A549 (cell line): ENCODE results near the gene TMEM167B. TPM values are rescaled to one million over a fixed set of nuclear protein-coding genes. Genes with fewer than 3 reads are reported as not detected.

Source experiments
- ATAC-seq, 2 experiments: fragments of 200-7000 bp in 1 of 2; fragments of >200 bp in 1 of 2; cut with Nextera tagmentation in 1 of 2; cut with Tn5 transposase in 1 of 2; 3 replicates each; pipeline versions ENCODE4 v1.8.0 to v1.9.1; 2018 to 2020; ENCODE audit warnings: mild to moderate bottlenecking in 1 of 2, moderate library complexity in 1 of 2
- CTCF ChIA-PET: fragments of 300-600 bp; sonication (Branson Sonifier 250); formaldehyde crosslinking; extraction: SDS; loops from one replicate; lab custom pipeline; 2021; ENCODE audit warnings: antibody characterized with exemption, inconsistent platforms; lab: Yijun Ruan, JAX
- POLR2A ChIA-PET: fragments of 350-600 bp; formaldehyde crosslinking; extraction: SDS; loops from one replicate; lab custom pipeline; 2021; ENCODE audit warnings: antibody characterized with exemption, inconsistent platforms; lab: Yijun Ruan, JAX
- DNase-seq, 2 experiments: peaks; one replicate each; pipeline versions ENCODE4 v3.0.0 to v3.0.0-alpha.2; 2011 to 2016; ENCODE audit warnings: low read depth in 1 of 2, low spot score in 1 of 2
- FAIRE-seq: peaks from 2 replicates; lab custom pipeline; 2011; peaks lifted over from hg19 to GRCh38; lab: Jason Lieb, UNC
- H3K27ac ChIP-seq, 2 experiments: fragments of >200 bp; sonication (Bioruptor Twin); formaldehyde crosslinking; 3 replicates each; pipeline ENCODE4 v1.5.1; 2016 to 2017
- H3K4me1 ChIP-seq: fragments of >200 bp; sonication (Bioruptor Twin); formaldehyde crosslinking; 3 replicates; pipeline ENCODE4 v1.6.1; 2016
- H3K4me2 ChIP-seq: fragments of >200 bp; sonication (Bioruptor Twin); formaldehyde crosslinking; 3 replicates; pipeline ENCODE4 v1.6.1; 2016
- H3K4me3 ChIP-seq: fragments of >200 bp; sonication (Bioruptor Twin); formaldehyde crosslinking; 3 replicates; pipeline ENCODE4 v1.5.1; 2016
- H3K9me3 ChIP-seq: fragments of >200 bp; sonication (Bioruptor Twin); formaldehyde crosslinking; 3 replicates; pipeline ENCODE4 v1.6.1; 2016
- ATOH8 ChIP-seq: fragments of 250-450 bp; sonication (Bioruptor Pico); IDR thresholded peaks from 2 replicates; pipeline ENCODE4 v1.5.0; 2020; ENCODE audit warnings: low read depth, mild to moderate bottlenecking, moderate library complexity
- CBX8 ChIP-seq: fragments of 200-600 bp; sonication (generic); IDR thresholded peaks from 2 replicates; pipeline ENCODE4 v1.6.1; 2016
- CEBPB ChIP-seq, 2 experiments: fragments of >200 bp in 1 of 2; sonication (Bioruptor Twin) in 1 of 2; formaldehyde crosslinking in 1 of 2; IDR thresholded peaks; 2 replicates each; pipeline ENCODE4 v1.6.1; 2012 to 2016
- EP300 ChIP-seq, 2 experiments: fragments of >200 bp; sonication (Bioruptor Twin); formaldehyde crosslinking; IDR thresholded peaks; 2 replicates in 1 of 2; 3 replicates in 1 of 2; pipeline ENCODE4 v1.6.1; 2016 to 2017
- FOSB ChIP-seq: fragments of 250-450 bp; sonication (Bioruptor Pico); IDR thresholded peaks from 2 replicates; pipeline ENCODE4 v1.5.0; 2020; ENCODE audit warnings: mild to moderate bottlenecking, moderate library complexity
- FOSL2 ChIP-seq, 2 experiments: fragments of 450-650 bp in 1 of 2; fragments of >200 bp in 1 of 2; sonication (Bioruptor Twin) in 1 of 2; formaldehyde crosslinking; IDR thresholded peaks; 2 replicates each; pipeline versions ENCODE4 v1.5.0 to v1.6.1; 2016 to 2020; ENCODE audit warnings: mild to moderate bottlenecking in 1 of 2, moderate library complexity in 1 of 2
- HDAC2 ChIP-seq: fragments of 200-600 bp; sonication (generic); IDR thresholded peaks from 2 replicates; pipeline ENCODE4 v1.6.1; 2016
- HES2 ChIP-seq: fragments of >200 bp; sonication (Bioruptor Twin); formaldehyde crosslinking; IDR thresholded peaks from 2 replicates; pipeline ENCODE4 v1.6.1; 2016
- HOXA7 ChIP-seq: fragments of 250-450 bp; sonication (Bioruptor Pico); IDR thresholded peaks from 2 replicates; pipeline ENCODE4 v1.5.0; 2020; ENCODE audit warnings: mild to moderate bottlenecking, moderate library complexity
- HOXB13 ChIP-seq: fragments of 250-450 bp; sonication (Bioruptor Pico); IDR thresholded peaks from 2 replicates; pipeline ENCODE4 v1.5.0; 2020; ENCODE audit warnings: low read depth, mild to moderate bottlenecking, moderate library complexity
- JUN ChIP-seq, 2 experiments: fragments of >200 bp; sonication (Bioruptor Twin); formaldehyde crosslinking; IDR thresholded peaks; 2 replicates in 1 of 2; 3 replicates in 1 of 2; pipeline ENCODE4 v1.6.1; 2016 to 2017
- MAZ ChIP-seq: fragments of 150-350 bp; IDR thresholded peaks from 2 replicates; pipeline ENCODE4 v1.6.1; 2014; ENCODE audit warnings: antibody characterized with exemption, low read depth, low read length, borderline replicate concordance
- NFE2L2 ChIP-seq: fragments of 150-350 bp; conservative IDR thresholded peaks from 2 replicates; pipeline ENCODE4 v1.6.1; 2014; ENCODE audit warnings: low read length
- NPAS2 ChIP-seq: fragments of 250-450 bp; sonication (Bioruptor Pico); IDR thresholded peaks from 2 replicates; pipeline ENCODE4 v1.8.0; 2022; ENCODE audit warnings: mild to moderate bottlenecking, moderate library complexity, borderline replicate concordance
- NR3C1 ChIP-seq: fragments of >200 bp; sonication (Bioruptor Twin); formaldehyde crosslinking; IDR thresholded peaks from 3 replicates; pipeline ENCODE4 v1.6.1; 2017
- RARB ChIP-seq: fragments of 250-450 bp; sonication (Bioruptor Pico); IDR thresholded peaks from 2 replicates; pipeline ENCODE4 v1.8.0; 2021; ENCODE audit warnings: mild to moderate bottlenecking, moderate library complexity
- RCOR1 ChIP-seq: fragments of 150-350 bp; IDR thresholded peaks from 2 replicates; pipeline ENCODE4 v1.6.1; 2014; ENCODE audit warnings: antibody characterized with exemption, low read length, low read depth
- RFX5 ChIP-seq: fragments of 450-650 bp; IDR thresholded peaks from 2 replicates; pipeline ENCODE4 v1.7.1; 2014; ENCODE audit warnings: antibody characterized with exemption, mild to moderate bottlenecking, moderate library complexity
- SMC3 ChIP-seq: fragments of >200 bp; sonication (Bioruptor Twin); formaldehyde crosslinking; IDR thresholded peaks from 3 replicates; pipeline ENCODE4 v1.6.1; 2018; ENCODE audit warnings: inconsistent platforms
- TFCP2L1 ChIP-seq: fragments of 250-450 bp; sonication (Bioruptor Pico); IDR thresholded peaks from 2 replicates; pipeline ENCODE4 v1.5.0; 2021; ENCODE audit warnings: mild to moderate bottlenecking
- ZC3H11A ChIP-seq: fragments of 450-650 bp; IDR thresholded peaks from 2 replicates; pipeline ENCODE4 v1.6.1; 2014; ENCODE audit warnings: antibody characterized with exemption, mild to moderate bottlenecking
- ZFP36 ChIP-seq: fragments of 450-650 bp; IDR thresholded peaks from 2 replicates; pipeline ENCODE4 v1.6.1; 2014; ENCODE audit warnings: borderline replicate concordance; ENCODE audit not compliant: partially characterized antibody
- WGBS: methylation state at CpG from one replicate; pipeline ENCODE4 v1.1.6; 2017; ENCODE audit errors: missing lambda C conversion rate; 5-methylcytosine and 5-hydroxymethylcytosine counted together
- polyA plus RNA-seq, 4 experiments: library from polyadenylated mRNA; depleted of rRNA in 3 of 4; stranded (reverse); fragments of >200 nt; fragmentation: RNase III in 1 of 4; extraction: RNeasy Plus Mini Kit Qiagen cat#74134 plus additional on column Dnase treatment in 1 of 4; gene quantifications; 2 replicates in 3 of 4; 3 replicates in 1 of 4; pipeline ENCODE4 v1.2.3, GENCODE V29; 2011 to 2017
- TF ChIP-seq, protein P1 (sequence below): fragments of 250-450 bp; sonication (Bioruptor Pico); IDR thresholded peaks from 2 replicates; pipeline ENCODE4 v1.5.0; 2021; ENCODE audit warnings: mild to moderate bottlenecking, moderate library complexity, borderline replicate concordance
- TF ChIP-seq, protein P2 (sequence below): IDR thresholded peaks from 2 replicates; pipeline ENCODE4 v1.6.1; 2012; ENCODE audit warnings: low read depth, borderline replicate concordance
- TF ChIP-seq, protein P3 (sequence below): fragments of >200 bp; sonication (Bioruptor Twin); formaldehyde crosslinking; IDR thresholded peaks from 3 replicates; pipeline ENCODE4 v1.6.1; 2016

Gene TMEM167B
- polyA plus RNA-seq, 2 of the 4 experiments (the other 2 are of a cell fraction): 9.7 to 10.9 TPM

DNA sequence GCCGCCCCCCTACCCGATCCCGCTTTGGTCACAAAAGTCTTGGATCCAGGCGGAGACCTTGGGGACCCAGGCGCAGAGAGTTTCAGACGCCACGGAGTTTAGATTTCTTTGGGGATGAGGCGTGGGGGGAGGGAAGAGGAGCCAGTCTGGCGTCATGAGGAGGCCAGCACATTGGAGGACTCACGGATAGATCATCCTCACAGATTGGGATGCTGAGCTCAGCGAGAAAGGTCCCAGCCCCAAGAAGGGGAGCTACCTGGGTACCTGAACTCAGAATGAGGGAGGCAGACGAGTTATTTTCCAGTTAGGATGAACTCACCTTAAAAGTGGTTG is 23.7 kb downstream of the TMEM167B start:
- Histone ChIP-seq H3K4me1 (peaks cover 17% of the 10 kb centered on the region; the same call in 2 of the 3 replicates), H3K4me3 (no peak overlapping the region), H3K9me3 (no peaks in the 10 kb centered on the region), H3K27ac (no peak overlapping the region), H3K4me2 (no peak overlapping the region)
- no peak for FAIRE-seq
- DNase-seq: no peak
- ChIA-PET POLR2A (no interaction called here), CTCF (interaction anchor here (1.4 to 3.4 kb wide), 2 partner anchors 80 to 98 kb away, joined by 3 to 15 read pairs; no protein-coding TSS in a partner anchor)
- TF ChIP-seq ZFP36 (no peak), MAZ (no peak), RARB (CRISPR knock-in tag) (no peak), SMC3 (no peak), HDAC2 (no peak), NPAS2 (no peak), FOSB (no peak), TFCP2L1 (CRISPR knock-in tag) (no peak), RFX5 (no peak), JUN (IDR thresholded peaks at IDR 0.05) (no peak), HOXA7 (CRISPR knock-in tag) (no peak), ZC3H11A (no peak), NFE2L2 (no peak), CBX8 (no peak), HOXB13 (CRISPR knock-in tag) (no peak), HES2 (no peak), ATOH8 (CRISPR knock-in tag) (no peak), NR3C1 (no peak), CEBPB (IDR thresholded peaks at IDR 0.05) (no peak)
- TF ChIP-seq, protein P1, sequence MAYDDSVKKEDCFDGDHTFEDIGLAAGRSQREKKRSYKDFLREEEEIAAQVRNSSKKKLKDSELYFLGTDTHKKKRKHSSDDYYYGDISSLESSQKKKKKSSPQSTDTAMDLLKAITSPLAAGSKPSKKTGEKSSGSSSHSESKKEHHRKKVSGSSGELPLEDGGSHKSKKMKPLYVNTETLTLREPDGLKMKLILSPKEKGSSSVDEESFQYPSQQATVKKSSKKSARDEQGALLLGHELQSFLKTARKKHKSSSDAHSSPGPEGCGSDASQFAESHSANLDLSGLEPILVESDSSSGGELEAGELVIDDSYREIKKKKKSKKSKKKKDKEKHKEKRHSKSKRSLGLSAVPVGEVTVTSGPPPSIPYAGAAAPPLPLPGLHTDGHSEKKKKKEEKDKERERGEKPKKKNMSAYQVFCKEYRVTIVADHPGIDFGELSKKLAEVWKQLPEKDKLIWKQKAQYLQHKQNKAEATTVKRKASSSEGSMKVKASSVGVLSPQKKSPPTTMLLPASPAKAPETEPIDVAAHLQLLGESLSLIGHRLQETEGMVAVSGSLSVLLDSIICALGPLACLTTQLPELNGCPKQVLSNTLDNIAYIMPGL (CRISPR knock-in tag): no peak
- 80% methylated on average over 11 of the region's 12 CpGs for WGBS
- ATAC-seq: no peak

DNA sequence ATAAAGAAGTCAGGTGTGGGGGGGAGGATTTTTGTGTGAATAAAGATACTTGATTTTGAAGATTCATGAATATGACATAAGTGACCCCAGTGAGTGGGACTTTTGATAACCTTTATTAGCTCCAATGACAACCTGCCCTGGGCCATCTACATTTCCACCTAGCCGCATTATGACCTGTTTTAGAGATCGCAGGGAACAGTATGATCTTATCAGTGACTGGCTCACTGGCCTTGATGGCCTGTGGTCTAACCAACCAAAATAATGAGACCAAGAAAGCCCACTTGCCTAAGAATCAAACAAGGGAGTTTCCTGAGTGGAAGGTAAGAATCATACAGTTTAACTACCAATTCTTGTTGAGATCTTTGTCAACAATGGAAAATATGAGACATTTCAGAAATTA is 25.1 kb downstream of the TMEM167B start:
- no peak for DNase-seq
- ATAC-seq: no peak
- Histone ChIP-seq H3K4me2 (no peak overlapping the region), H3K4me1 (peaks cover 17% of the 10 kb centered on the region; the same call in 2 of the 3 replicates)
- no peak for FAIRE-seq
- TF ChIP-seq, protein P2, sequence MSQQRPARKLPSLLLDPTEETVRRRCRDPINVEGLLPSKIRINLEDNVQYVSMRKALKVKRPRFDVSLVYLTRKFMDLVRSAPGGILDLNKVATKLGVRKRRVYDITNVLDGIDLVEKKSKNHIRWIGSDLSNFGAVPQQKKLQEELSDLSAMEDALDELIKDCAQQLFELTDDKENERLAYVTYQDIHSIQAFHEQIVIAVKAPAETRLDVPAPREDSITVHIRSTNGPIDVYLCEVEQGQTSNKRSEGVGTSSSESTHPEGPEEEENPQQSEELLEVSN: no peak
- TF ChIP-seq RCOR1 (no peak), EP300 (IDR thresholded peaks at IDR 0.05) (no peak), HOXA7 (CRISPR knock-in tag) (no peak), ATOH8 (CRISPR knock-in tag) (no peak), TFCP2L1 (CRISPR knock-in tag) (no peak), MAZ (no peak), FOSL2 (IDR thresholded peaks at IDR 0.05) (no peak), FOSL2 (CRISPR knock-in tag; IDR thresholded peaks at IDR 0.05) (no peak), SMC3 (no peak), NR3C1 (no peak)
- TF ChIP-seq, protein P3, sequence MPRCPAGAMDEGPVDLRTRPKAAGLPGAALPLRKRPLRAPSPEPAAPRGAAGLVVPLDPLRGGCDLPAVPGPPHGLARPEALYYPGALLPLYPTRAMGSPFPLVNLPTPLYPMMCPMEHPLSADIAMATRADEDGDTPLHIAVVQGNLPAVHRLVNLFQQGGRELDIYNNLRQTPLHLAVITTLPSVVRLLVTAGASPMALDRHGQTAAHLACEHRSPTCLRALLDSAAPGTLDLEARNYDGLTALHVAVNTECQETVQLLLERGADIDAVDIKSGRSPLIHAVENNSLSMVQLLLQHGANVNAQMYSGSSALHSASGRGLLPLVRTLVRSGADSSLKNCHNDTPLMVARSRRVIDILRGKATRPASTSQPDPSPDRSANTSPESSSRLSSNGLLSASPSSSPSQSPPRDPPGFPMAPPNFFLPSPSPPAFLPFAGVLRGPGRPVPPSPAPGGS: no peak
- TF ChIP-seq, all 56 proteins: peak for 0
- H3K9me3 ChIP-seq: no peaks in the 10 kb centered on the region
- no peak overlapping the region for H3K27ac ChIP-seq
- WGBS: 97% methylated on average over 2 of the region's 2 CpGs
- no peak overlapping the region for H3K4me3 ChIP-seq
- POLR2A ChIA-PET: interaction anchor here (0.9 kb wide), 1 partner anchor 15 kb away, joined by 3 read pairs; no protein-coding TSS in a partner anchor
- CTCF ChIA-PET: interaction anchor here (0.8 to 1.3 kb wide), 5 partner anchors 15 to 283 kb away, joined by 3 read pairs; no protein-coding TSS in a partner anchor
